Gastrocnemius medialis (tissue), 4 donors: ENCODE results near the gene KCNQ1. TPM values are rescaled to one million over a fixed set of nuclear protein-coding genes. Genes with fewer than 3 reads are reported as not detected.

Experiments
- ATAC-seq, 2 donors: fragments of 150-250 bp; one replicate each; pipeline ENCODE4 v1.9.1; 2016
- DNase-seq, 2 donors: peaks; one replicate each; pipeline ENCODE4 v3.0.0-alpha.2; 2019
- H3K27ac ChIP-seq, 4 donors: fragments of 200-600 bp; sonication (generic); 1 replicate in 1 of 4; 2 replicates in 3 of 4; pipeline ENCODE4 v1.5.1; 2016 to 2018; ENCODE audit warnings: mild to moderate bottlenecking in 2 of 4, moderate library complexity in 1 of 4
- H3K27me3 ChIP-seq, 3 donors: fragments of 200-600 bp; sonication (generic) in 2 of 3; 1 replicate in 1 of 3; 2 replicates in 2 of 3; pipeline versions ENCODE4 v1.5.1 to v1.6.0; 2016 to 2019; ENCODE audit warnings: mild to moderate bottlenecking in 1 of 3, moderate library complexity in 1 of 3
- H3K36me3 ChIP-seq, 2 donors: fragments of 200-600 bp; sonication (generic) in 1 of 2; one replicate each; pipeline ENCODE4 v1.5.1; 2017 to 2018
- H3K4me1 ChIP-seq, 2 donors: fragments of 200-600 bp; sonication (generic) in 1 of 2; one replicate each; pipeline ENCODE4 v1.5.1; 2016 to 2017; ENCODE audit warnings: mild to moderate bottlenecking in 2 of 2
- H3K4me3 ChIP-seq, 4 donors: fragments of 200-600 bp; sonication (generic) in 3 of 4; 1 replicate in 1 of 4; 2 replicates in 3 of 4; pipeline ENCODE4 v1.5.1; 2016 to 2019; ENCODE audit warnings: mild to moderate bottlenecking in 2 of 4
- H3K9me3 ChIP-seq, 3 donors: fragments of 200-600 bp; sonication (generic) in 2 of 3; 1 replicate in 1 of 3; 2 replicates in 2 of 3; pipeline ENCODE4 v1.5.1; 2016 to 2019
- CTCF ChIP-seq, 5 experiments: fragments of 450-650 bp in 3 of 5; fragments of 200-600 bp in 2 of 5; sonication (generic) in 2 of 5; IDR thresholded peaks in 4 of 5; conservative IDR thresholded peaks in 1 of 5; 1 replicate in 4 of 5; 2 replicates in 1 of 5; pipeline ENCODE4 v1.5.1; 2016 to 2019; ENCODE audit warnings: antibody characterized with exemption in 5 of 5, mild to moderate bottlenecking in 3 of 5, moderate library complexity in 3 of 5
- POLR2A ChIP-seq, 2 donors: fragments of 450-650 bp; IDR thresholded peaks; one replicate each; pipeline ENCODE4 v1.6.1; 2017; ENCODE audit warnings: antibody characterized with exemption in 2 of 2, mild to moderate bottlenecking in 2 of 2, moderate library complexity in 2 of 2
- in situ Hi-C, 4 donors: fragments of 200-750 bp; cut with MboI; loops; one replicate each; pipeline versions ENCODE4 v1.15.0 to v1.8.0; 2017; ENCODE audit warnings: low sequenced_read_pairs in 4 of 4
- intact Hi-C: fragments of 100-400 bp; cut with DNase I; formaldehyde crosslinking; loops from one replicate; pipeline ENCODE4 v1.15.1; 2023; ENCODE audit warnings: low total_unique reads
- total RNA-seq, 4 donors: library from RNA; depleted of rRNA; stranded (reverse); fragments of >200 nt; gene quantifications; one replicate each; pipeline versions ENCODE4 v1.1.0 to v1.2.3, GENCODE V29; 2016

Gene KCNQ1
- total RNA-seq, 4 donors from 2014 or later = 0.15 to 1.00 (median 0.67) TPM

- in situ Hi-C loops (no loop called here), intact Hi-C loops (no loop called here)
- Histone ChIP-seq H3K27ac (no peak overlapping the region), H3K27me3 (no peaks in the 10 kb centered on the region), H3K4me3 (no peak overlapping the region), H3K4me1 (no peaks in the 10 kb centered on the region), H3K9me3 (no peaks in the 10 kb centered on the region), H3K36me3 (no peaks in the 10 kb centered on the region)
- no peak for ATAC-seq
- TF ChIP-seq POLR2A (IDR thresholded peaks at IDR 0.05) (no peak), CTCF (IDR thresholded peaks at IDR 0.05 in 4 of 5, conservative IDR thresholded peaks at IDR 0.05 in 1 of 5) (no peak)
- no peak for DNase-seq
Measured at GRCh38 chr11:2609345-2609744, 164.5 kb downstream of the KCNQ1 start.

- Histone ChIP-seq H3K36me3 (no peaks in the 10 kb centered on the region), H3K27me3 (no peaks in the 10 kb centered on the region), H3K27ac (no peak overlapping the region), H3K4me3 (no peak overlapping the region), H3K9me3 (no peaks in the 10 kb centered on the region), H3K4me1 (no peaks in the 10 kb centered on the region)
- TF ChIP-seq POLR2A (IDR thresholded peaks at IDR 0.05) (no peak), CTCF (IDR thresholded peaks at IDR 0.05 in 4 of 5, conservative IDR thresholded peaks at IDR 0.05 in 1 of 5) (no peak)
- ATAC-seq (no peak), DNase-seq (no peak)
- intact Hi-C loops (no loop called here), in situ Hi-C loops (no loop called here)
Measured at GRCh38 chr11:2612884-2613571, 168.2 kb downstream of the KCNQ1 start.

GRCh38 chr11:2621894-2622293, 177.1 kb downstream of the KCNQ1 start:
- no peak for TF ChIP-seq CTCF (IDR thresholded peaks at IDR 0.05 in 4 of 5, conservative IDR thresholded peaks at IDR 0.05 in 1 of 5)
- TF ChIP-seq POLR2A (IDR thresholded peaks at IDR 0.05) = no peak
- Histone ChIP-seq H3K27me3 (no peaks in the 10 kb centered on the region), H3K27ac (no peak overlapping the region), H3K36me3 (no peaks in the 10 kb centered on the region), H3K9me3 (no peaks in the 10 kb centered on the region), H3K4me3 (no peak overlapping the region), H3K4me1 (no peaks in the 10 kb centered on the region)
- DNase-seq (no peak), ATAC-seq (no peak)
- intact Hi-C loops (no loop called here), in situ Hi-C loops (no loop called here)

- intact Hi-C loops (no loop called here), in situ Hi-C loops (no loop called here)
- DNase-seq (no peak), ATAC-seq (no peak)
- Histone ChIP-seq H3K27ac (no peak overlapping the region), H3K36me3 (no peaks in the 10 kb centered on the region), H3K4me1 (no peaks in the 10 kb centered on the region), H3K27me3 (no peaks in the 10 kb centered on the region), H3K4me3 (no peak overlapping the region), H3K9me3 (peaks cover 0 to 7% (median 0%) of the 10 kb centered on the region in 3 donors)
- TF ChIP-seq POLR2A (IDR thresholded peaks at IDR 0.05) = no peak
- no peak for TF ChIP-seq CTCF (IDR thresholded peaks at IDR 0.05 in 4 of 5, conservative IDR thresholded peaks at IDR 0.05 in 1 of 5)
Measured at GRCh38 chr11:2625183-2625582, 180.4 kb downstream of the KCNQ1 start.

GRCh38 chr11:2630679-2631078, 185.9 kb downstream of the KCNQ1 start:
- no peak overlapping the region for H3K4me3 ChIP-seq
- DNase-seq (no peak), ATAC-seq (no peak)
- H3K27ac ChIP-seq = no peak overlapping the region
- H3K9me3 ChIP-seq = peaks cover 6 to 7% (median 6%) of the 10 kb centered on the region in 3 donors
- in situ Hi-C loops (no loop called here), intact Hi-C loops (no loop called here)
- no peak for TF ChIP-seq POLR2A (IDR thresholded peaks at IDR 0.05)
- no peak for TF ChIP-seq CTCF (IDR thresholded peaks at IDR 0.05 in 4 of 5, conservative IDR thresholded peaks at IDR 0.05 in 1 of 5)
- no peaks in the 10 kb centered on the region for H3K36me3 ChIP-seq
- no peaks in the 10 kb centered on the region for H3K4me1 ChIP-seq
- H3K27me3 ChIP-seq = peaks cover 0 to 3% (median 0%) of the 10 kb centered on the region in 3 donors
